ENCODE measurements around the gene RSPH9. TPM values are rescaled to one million over a fixed set of nuclear protein-coding genes. Genes with fewer than 3 reads are reported as not detected.

RSPH9 gene
- total RNA-seq, 2 donors from 2014 or later, result 0.19 to 0.23 TPM

DNA sequence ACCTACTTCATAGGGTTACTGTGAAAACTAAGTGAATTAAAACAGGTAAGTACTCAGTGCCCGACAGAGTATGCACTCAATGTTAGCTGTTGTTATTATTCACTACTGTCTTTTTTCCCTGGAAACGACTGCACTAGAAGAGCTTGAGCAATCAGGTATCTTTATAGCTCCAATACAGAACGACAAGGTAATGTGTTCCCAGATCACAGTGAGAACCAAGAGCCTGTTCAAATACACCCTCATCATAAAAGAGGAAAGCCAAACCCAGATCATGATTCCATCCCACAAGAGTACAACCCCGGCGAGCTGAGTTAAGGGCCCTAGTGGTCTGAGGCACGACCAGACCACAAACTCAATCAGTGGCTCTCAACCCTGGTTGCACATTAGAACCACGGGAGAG is 32.9 kb downstream of the RSPH9 start:
- intact Hi-C loops (cut with DNase I), result no loop called here

DNA sequence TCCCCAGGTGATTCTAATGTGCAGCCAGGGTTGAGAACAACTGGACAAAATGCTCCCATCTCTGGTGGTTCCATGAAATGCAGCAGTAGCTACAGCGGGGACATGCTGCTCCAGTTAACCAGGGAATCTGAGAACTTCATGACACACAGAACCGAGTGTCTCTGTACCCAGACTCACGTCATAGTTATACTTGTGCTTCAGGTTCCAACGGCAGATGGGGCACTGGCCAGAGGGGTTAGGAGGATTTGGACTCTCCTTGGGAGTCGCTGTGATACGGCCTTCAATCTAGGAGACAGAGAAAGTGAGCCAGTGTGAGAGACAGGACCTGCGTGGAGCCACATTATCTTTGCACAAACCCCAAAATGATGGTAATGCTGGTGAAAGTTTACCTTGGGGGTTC is 33.5 kb downstream of the RSPH9 start:
- intact Hi-C loops (cut with DNase I), result no loop called here
- DNase-seq (ENCODE audit: low spot score), result peak; percentile 30

More for the DNA sequence above, 32.9 kb downstream of the RSPH9 start:
- DNase-seq (ENCODE audit: low spot score), result peak; percentile 13

DNA sequence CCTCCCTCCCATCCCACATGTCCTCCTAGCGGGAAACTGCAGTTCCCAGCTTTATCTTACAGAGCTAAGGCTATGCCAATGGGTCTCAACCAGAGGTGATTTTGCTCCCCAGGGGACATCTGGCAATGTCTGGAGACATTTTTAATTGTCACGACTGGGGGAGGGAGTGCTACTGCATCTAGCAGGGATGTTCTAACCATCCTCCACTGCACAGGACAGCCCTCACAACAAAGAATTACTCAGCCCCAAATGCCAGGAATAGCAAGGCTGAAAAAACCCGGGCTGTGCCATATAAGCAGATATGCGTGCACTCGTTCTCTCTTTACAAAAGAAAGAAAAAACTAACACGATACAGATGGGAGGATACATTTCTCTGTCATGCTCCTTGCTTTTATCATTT is 34.2 kb downstream of the RSPH9 start:
- no peak for DNase-seq (ENCODE audit: low spot score)
- intact Hi-C loops (cut with DNase I), result no loop called here

DNA sequence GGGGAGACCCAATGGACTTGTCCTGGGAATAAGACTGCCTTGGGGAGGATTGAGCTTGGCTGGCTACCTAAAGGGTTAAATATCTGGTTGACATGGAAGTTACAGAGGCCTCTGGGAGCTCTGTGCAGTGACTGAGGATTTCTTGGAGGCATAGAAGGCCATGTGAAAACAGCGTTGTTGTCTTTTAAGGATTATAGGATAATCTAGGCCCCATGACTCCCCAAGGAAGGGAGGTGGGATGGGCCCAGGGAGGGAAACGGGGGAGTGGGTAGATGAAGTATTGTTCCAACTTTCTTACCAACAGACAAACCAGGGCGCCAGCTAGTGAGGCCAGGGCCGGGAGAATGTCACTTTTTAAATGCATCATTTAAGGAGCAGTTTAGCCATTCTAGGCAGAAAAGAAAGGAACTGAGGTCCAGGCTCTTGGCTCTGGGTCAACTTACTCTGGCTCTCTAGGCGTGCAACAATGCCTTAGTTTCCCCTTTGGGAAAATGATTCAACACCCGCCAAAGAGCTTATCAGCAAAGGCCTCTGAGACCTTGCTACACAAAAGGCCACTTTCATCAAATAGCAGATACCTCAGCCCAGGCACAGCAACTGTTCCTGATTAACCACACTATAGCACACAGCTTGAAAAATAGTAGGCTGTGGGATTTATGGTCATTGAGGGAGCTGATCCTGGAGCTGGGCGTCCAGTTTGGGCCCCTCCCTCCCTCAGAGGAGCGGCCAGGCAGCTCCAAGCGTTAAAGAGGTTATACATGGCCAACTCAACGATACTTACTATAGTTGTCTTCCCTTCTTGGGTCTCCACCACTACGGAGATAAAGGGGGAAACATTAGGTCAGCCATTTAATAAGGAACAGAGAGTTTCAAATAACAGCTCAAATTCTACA is 35.7 kb downstream of the RSPH9 start:
- peak; percentile 48 for DNase-seq (ENCODE audit: low spot score)
- intact Hi-C loops (cut with DNase I), result no loop called here

DNA sequence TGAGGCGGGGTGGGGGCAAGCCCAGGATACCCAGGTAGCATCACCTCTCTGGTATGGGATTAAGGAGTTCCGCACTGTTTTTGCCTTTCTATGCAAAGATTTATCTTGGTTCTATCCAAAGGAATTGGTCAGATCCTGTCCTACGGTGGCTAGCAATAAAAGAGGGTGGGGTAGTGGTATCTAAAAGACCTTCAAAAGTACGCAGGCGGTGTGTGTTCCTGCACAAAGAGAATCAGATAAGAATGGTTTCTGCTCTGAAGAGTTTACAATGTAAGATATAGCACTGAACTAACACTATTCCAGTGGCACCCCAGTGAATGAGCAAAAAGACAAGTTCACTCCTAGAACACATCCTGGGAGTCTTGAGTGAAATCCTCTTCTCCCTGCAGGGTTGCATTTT is 36.5 kb downstream of the RSPH9 start:
- intact Hi-C loops (cut with DNase I), result no loop called here
- DNase-seq (ENCODE audit: low spot score), result no peak

DNA sequence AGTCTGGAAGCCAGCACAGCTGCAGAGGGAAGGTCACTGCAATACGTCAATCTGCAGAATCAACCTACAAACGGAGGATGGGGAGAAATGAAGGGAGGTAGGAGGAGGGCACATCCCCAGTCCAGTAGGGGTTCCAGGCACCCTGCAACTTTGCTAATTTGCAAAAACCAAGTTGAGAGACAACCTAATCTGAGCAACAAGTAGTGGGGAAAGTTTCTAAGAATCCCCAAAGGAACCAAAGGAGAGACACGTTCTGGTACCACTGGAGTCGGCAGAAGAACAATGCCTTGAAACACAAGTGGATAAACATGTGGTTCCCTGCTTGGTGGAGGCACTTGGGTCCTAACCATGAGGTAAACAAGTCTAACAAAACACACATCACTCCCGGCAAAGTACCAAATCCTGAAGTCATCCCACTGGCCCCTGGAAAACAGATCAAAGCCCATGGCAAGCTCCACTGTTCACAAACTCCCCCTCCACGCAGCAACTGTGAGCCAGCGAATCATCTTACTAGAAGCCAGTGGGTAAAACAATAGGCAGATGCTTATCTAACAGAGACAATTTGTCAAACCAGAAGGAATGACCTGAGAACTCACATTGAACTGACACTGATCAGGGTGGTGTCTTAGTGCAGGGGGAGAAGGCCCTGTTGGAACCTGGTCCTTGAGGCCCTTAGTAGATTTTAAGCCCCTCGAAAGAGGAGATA is 38.0 kb downstream of the RSPH9 start:
- DNase-seq (ENCODE audit: low spot score), result peak; percentile 16
- intact Hi-C loops (cut with DNase I), result no loop called here

DNA sequence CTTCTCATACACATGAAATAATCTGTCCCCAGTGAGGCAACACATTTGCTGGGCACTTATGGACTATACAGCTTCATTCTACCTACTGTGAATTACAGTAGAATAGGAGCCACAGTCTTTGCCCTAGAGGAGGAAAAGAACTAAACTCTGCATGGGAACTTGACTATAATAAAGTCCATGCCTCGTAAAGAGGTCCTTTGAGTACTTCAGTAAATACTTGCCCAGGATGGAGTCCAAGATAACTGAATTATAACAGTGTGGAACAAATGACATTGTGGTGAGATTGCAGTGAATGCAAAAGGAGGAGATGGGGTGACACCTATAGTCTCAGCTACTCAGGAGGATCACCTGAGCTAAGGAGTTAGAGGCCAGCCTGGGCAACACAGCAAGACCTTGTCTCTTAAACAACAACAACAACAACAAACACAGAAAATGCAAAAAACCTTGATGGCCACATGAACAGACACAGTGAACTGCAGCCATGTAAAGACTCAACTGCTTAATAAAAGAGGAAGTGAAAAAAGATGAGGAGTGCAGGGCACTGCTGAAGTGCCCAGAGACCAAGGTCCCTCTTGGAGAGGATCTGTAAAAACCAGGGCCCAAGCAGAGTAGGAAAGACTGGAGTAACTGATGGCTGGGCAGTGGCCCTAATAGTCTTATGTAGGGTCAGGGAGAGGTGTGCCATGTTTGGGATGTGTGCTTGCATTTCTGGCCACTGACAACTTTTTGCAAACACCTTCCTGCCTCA is 39.0 kb downstream of the RSPH9 start:
- intact Hi-C loops (cut with DNase I), result no loop called here
- no peak for DNase-seq (ENCODE audit: low spot score)

DNA sequence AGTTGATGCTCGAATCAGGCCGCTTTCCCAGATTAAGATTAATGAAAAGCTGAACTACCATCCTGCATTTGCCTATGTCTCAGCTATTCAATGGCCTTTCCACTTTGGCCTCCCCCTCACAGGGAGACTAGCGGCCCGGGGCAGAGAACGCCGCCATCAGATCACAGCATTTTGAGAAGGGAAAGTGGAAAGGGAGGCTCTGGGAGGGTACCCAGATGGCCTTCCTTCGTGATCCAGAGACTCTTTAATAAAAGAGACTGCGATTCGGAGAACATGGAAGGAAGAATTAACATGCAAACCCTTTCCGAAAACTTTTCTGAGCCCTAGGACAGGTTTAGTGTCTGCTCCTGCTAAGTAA is 42.2 kb downstream of the RSPH9 start:
- DNase-seq (ENCODE audit: low spot score), result peak; percentile 16
- intact Hi-C loops (cut with DNase I), result loop anchor here in 1 of 2 donors (2.0 kb wide), 1 partner anchor 14 kb away; no protein-coding TSS in a partner anchor

DNA sequence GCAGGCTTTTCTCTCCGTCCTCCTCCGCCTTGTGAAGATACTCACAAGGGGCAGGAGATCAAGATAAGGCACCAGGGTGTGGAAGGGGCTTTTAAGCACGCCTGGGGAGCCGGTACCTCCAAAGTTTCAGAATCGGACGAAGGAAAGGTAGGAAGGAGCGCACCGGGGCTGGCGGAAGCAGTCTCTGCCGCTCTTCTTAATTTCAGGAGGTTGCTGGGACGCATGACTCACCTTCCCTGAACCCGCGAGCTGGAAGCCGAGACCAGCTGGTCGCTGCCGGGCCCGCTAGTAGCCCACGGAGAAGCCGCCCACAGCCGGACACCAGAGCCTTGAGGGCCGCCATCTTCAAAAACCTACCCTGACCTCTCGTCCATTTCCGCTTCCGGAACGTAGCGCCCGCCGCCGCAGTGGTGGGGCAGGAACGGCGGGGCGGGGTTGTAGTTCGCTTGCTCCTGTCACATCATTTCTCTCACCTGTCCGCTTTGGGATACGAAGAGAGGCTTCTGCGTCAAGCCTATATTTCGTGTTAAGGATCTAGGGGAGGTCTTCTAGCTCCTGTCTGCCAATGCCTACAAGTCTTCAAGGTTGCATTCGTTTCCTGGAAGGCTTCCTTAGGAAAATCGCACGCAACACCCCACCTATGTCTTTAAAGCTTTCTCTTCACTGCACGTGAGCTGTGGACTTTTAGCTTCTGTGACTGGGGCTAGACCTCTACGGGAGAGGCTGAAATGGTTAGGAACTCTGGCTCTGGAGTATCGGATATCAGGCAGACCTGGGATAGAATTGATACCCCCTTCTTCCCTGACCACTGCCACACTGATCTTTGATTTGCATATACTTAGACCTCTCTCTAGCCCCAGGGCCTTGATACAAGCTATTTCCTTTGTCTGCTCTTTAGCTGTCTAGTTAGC is 42.9 kb downstream of the RSPH9 start, which contains the start of gene MRPS18A:
TSS of gene MRPS18A (minus strand) at position 355 of the 911 bp plus-strand sequence. CDS start at position 343, 12 bp downstream.
- intact Hi-C loops (cut with DNase I), result loop anchor here in 1 of 2 donors (2.0 kb wide), 1 partner anchor 15 kb away; no protein-coding TSS in a partner anchor
- peak; percentile 93 for DNase-seq (ENCODE audit: low spot score)

DNA sequence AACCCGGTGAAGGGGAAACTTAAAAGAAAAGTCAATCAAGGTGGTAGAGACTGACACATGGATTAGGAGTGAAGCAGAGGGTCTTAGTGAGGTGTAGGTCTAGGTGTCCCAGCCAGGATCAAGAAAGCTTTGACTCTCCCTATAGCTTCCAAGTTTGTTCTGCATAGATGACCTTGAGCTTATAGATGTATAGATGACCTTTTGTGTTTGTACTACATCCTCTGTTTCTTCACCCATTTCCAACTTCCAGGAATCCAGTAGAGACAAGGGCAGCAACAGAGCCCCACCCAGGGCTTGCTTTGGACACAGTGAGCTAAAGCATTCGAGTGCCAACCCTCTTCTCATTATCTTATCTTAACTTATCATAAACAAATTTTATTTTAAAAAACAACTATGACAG is 44.6 kb downstream of the RSPH9 start:
- no peak for DNase-seq (ENCODE audit: low spot score)
- intact Hi-C loops (cut with DNase I), result no loop called here

DNA sequence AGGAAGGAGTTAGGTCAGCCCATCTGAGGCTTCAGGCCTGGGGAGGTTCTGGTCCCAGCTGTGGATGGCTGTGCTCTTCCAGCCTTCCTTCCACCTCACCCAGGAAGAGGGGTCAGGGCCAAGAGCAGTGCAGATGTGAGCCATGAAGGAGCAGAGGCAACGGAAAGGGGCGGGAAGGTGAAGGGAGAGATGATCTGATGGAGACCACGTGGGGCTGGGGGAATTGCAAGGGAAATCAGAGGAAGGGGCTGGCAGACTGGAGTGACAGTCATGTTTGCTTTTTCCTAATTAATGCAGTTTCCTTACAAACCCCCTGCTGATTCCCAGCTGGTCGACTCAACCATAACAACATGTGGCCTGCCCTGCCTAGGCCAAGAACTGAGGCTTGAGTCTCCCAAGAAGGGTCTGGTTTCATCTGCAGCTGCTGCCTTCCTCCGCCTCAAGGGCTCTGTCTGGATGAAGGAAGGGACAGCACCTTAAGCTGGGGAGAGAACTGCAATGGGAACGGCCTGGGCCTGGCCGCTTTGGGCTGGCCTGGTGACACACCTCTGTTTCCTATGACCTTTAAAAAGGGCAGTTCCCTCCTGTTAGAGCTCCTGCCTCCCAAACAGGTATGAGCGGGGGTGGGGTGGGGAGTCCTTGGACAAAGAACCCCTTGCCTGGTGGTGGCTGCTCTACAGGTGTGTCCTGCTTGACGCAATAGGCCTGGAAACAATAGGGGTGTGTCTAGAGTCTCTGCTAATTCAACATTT is 50.6 kb downstream of the RSPH9 start:
- peak; percentile 37 for DNase-seq (ENCODE audit: low spot score)
- intact Hi-C loops (cut with DNase I), result no loop called here

DNA sequence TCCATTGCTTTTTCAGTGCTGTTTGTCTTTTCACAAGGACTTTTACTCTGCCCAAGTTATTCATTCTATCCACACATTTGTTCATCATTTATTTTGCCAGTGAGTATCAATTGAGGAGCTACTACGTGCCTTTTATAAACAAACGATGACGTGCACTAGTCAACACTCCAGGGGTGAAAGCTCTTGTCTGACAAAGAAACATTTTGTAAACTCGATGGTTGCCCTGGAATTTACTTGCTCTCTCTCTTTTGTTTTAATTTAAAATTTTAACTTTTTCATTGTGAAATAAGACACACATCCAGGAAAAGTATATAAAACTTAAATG is 51.1 kb downstream of the RSPH9 start:
- intact Hi-C loops (cut with DNase I), result no loop called here

DNA sequence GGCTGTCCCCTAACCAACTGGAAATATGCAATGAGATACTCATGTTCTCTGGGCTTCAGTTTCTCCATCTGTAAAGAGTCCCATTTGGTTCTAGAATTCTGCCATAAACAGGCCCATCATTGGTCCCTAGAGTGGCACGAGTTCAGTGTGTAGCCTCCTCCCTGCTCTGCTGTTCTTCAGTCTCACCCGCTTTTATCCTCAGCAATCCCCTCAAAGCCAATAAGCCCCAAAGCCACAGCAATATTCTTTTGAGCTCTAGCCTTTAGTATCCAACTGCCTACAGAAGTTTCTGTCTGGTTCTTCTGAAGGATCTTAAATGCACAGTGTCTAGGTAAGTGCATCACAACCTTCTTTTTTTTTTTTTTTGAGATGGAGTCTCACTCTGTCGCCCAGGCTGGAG is 52.6 kb downstream of the RSPH9 start:
- intact Hi-C loops (cut with DNase I), result no loop called here
- DNase-seq (ENCODE audit: low spot score), result no peak

More for the DNA sequence above, 51.1 kb downstream of the RSPH9 start:
- DNase-seq (ENCODE audit: low spot score), result no peak

DNA sequence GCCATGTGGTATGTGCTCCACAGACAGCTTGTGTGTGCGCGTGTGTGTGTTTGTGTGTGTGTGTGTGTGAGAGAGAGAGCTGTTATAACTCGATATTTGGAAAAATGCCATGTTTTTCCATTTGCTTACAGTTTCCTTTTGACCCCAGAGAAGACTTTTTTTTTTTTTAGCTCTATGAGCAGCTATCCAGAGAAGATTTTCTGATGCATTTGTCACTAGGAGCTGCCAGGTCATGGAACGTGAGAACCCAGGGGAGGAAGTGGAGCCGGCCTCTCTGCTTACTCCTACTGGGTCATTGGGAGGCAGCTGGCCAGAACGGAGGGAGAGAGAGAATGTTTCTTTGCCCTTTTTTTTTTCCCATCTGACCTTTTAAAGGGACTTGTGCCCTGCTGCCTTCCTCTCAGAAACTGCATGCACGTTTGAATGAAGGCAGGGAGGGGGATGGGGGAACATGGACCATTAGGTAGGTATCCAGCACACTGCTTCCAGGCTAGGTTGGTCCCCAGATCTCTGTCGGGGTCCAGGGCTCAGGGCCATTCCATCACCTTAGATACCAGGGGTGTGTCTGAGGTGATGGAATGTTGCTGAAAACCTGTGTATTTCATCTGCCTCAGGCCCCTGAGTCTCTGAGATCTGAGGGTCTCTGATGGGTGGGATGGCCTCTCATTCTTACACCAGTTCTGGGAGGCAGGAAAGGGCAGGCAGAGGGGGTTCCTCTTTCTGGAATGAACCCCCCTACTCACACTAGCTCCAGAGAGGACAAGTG is 53.9 kb downstream of the RSPH9 start:
- intact Hi-C loops (cut with DNase I), result no loop called here
- DNase-seq (ENCODE audit: low spot score), result peak; percentile 81

DNA sequence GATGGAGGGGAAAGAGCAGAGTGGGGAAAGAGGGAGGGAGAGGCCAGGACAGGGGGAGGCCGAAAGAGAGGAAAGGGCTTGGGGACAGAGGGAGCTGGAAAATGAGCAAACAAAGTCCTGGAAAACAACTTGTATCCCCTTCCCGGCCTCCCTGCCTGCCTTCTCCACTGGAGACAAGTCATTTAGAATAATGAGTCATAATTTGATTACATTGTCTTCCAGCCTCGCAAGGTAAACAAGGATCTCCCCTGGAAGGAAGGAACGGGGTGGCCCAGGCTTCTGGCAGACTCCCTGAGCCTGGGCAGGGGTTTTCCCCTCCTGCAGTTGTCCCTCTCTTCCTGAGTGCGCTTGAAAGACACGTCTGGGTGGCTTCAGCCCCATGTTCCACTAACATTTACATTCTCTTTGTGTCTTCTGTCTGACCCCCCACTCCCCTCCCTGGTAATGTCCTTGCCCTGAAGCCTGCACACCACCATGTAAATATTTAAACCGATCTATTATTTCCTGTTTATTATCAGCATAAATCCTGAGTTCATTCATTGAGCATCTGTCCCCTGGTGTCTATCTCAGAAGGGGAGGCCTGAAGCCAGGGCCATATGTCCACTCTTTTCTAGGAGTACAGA is 54.8 kb downstream of the RSPH9 start:
- intact Hi-C loops (cut with DNase I), result loop anchor here in 1 of 2 donors (1.0 to 10.0 kb wide), 2 partner anchors 25 to 545 kb away; no protein-coding TSS in a partner anchor
- DNase-seq (ENCODE audit: low spot score), result peak; percentile 35

DNA sequence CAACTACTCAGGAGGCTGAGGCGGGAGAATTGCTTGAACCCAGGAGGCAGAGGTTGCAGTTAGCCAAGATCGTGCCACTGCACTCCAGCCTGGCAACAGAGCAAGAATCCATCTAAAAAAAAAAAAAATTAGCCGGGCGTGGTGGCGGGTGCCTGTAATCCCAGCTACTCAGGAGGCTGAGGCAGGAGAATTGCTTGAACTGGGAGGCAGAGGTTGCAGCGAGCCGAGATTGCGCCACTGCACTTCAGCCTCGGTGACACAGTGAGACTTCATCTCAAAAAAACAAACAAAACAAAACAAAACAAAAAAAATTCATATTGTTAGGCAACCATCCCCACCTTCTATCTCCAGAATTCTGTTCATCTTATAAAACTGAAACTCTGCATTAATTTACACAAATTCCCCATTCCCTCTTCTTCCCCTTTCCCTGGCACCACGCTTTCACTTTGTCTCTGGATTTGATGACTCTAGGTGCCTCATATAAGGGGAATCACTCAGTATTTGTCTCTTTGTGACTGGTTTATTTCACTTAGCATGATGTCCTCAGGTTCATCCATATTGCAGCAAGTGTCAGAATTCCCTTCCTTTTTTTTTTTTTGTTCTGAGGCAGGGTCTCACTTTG is 56.2 kb downstream of the RSPH9 start:
- peak; percentile 29 for DNase-seq (ENCODE audit: low spot score)
- intact Hi-C loops (cut with DNase I), result loop anchor here in 1 of 2 donors (1.0 to 10.0 kb wide), 2 partner anchors 27 to 546 kb away; no protein-coding TSS in a partner anchor

Measured in posterior vena cava (tissue), 2 donors.